A673 (cell line): ENCODE data around the gene ATG3.

ENCODE experiments used
- EZH2 ChIP-seq: fragments of 200-600 bp; sonication (generic); IDR thresholded peaks from 2 replicates; pipeline ENCODE4 v1.6.1; 2017; ENCODE audit warnings: borderline replicate concordance, low read depth, mild to moderate bottlenecking, mixed read lengths, antibody characterized with exemption, low read length; ENCODE audit not compliant: poor library complexity, severe bottlenecking
- TF ChIP-seq, protein P1 (sequence below): fragments of 300-800, 200-600 bp; sonication (generic); conservative IDR thresholded peaks from 2 replicates; pipeline ENCODE4 v1.5.1; 2017; ENCODE audit warnings: low read depth, mild to moderate bottlenecking, antibody characterized with exemption, low read length, moderate library complexity, mixed read lengths

GRCh38 chr3:112585782-112586181 is 24.0 kb upstream of the ATG3 start:
- TF ChIP-seq, protein P1, sequence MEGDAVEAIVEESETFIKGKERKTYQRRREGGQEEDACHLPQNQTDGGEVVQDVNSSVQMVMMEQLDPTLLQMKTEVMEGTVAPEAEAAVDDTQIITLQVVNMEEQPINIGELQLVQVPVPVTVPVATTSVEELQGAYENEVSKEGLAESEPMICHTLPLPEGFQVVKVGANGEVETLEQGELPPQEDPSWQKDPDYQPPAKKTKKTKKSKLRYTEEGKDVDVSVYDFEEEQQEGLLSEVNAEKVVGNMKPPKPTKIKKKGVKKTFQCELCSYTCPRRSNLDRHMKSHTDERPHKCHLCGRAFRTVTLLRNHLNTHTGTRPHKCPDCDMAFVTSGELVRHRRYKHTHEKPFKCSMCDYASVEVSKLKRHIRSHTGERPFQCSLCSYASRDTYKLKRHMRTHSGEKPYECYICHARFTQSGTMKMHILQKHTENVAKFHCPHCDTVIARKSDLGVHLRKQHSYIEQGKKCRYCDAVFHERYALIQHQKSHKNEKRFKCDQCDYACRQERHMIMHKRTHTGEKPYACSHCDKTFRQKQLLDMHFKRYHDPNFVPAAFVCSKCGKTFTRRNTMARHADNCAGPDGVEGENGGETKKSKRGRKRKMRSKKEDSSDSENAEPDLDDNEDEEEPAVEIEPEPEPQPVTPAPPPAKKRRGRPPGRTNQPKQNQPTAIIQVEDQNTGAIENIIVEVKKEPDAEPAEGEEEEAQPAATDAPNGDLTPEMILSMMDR: no peak
- TF ChIP-seq EZH2: no peak
